Measurements from ENCODE around the gene C14orf132.
A peak's percentile ranks its signal among the peaks of the same experiment; 100 is the strongest.

The C14orf132 gene

GRCh38 chr14:96089401-96089800 lies 50.2 kb downstream of the C14orf132 start:
- H3K27ac Mint-ChIP-seq, result no peak overlapping the region
- no peaks in the 10 kb centered on the region for H3K36me3 Mint-ChIP-seq
- ATAC-seq (replicated peaks) (no peak), DNase-seq (no peak)
- no peaks in the 10 kb centered on the region for H3K9me3 Mint-ChIP-seq
- H3K4me3 Mint-ChIP-seq, result no peak overlapping the region
- peaks cover 17 to 20% of the 10 kb centered on the region in 2 donors for H3K27me3 Mint-ChIP-seq
- peaks cover 4 to 9% of the 10 kb centered on the region in 2 donors for H3K4me1 Mint-ChIP-seq

- H3K4me1 Mint-ChIP-seq, result peaks cover under 1 to 3% of the 10 kb centered on the region in 2 donors
- ATAC-seq (replicated peaks), result no peak
- peaks cover 18 to 23% of the 10 kb centered on the region in 2 donors for H3K27me3 Mint-ChIP-seq
- no peak overlapping the region for H3K27ac Mint-ChIP-seq
- H3K36me3 Mint-ChIP-seq, result no peaks in the 10 kb centered on the region
- H3K4me3 Mint-ChIP-seq, result no peak overlapping the region
- DNase-seq, result no peak
- H3K9me3 Mint-ChIP-seq, result no peaks in the 10 kb centered on the region
These were observed 51.4 kb downstream of the C14orf132 start for GRCh38 chr14:96090441-96091148.

GRCh38 chr14:96091149-96091693 lies 52.1 kb downstream of the C14orf132 start:
- Mint-ChIP-seq H3K36me3 (no peaks in the 10 kb centered on the region), H3K4me1 (no peaks in the 10 kb centered on the region), H3K9me3 (no peaks in the 10 kb centered on the region), H3K27me3 (peaks cover 13 to 23% of the 10 kb centered on the region in 2 donors), H3K27ac (no peak overlapping the region), H3K4me3 (no peak overlapping the region)
- ATAC-seq (replicated peaks), result no peak
- DNase-seq, result no peak

- no peak overlapping the region for H3K4me3 Mint-ChIP-seq
- peaks cover 13 to 24% of the 10 kb centered on the region in 2 donors for H3K27me3 Mint-ChIP-seq
- no peak overlapping the region for H3K27ac Mint-ChIP-seq
- DNase-seq (no peak), ATAC-seq (replicated peaks) (no peak)
- no peaks in the 10 kb centered on the region for H3K36me3 Mint-ChIP-seq
- no peaks in the 10 kb centered on the region for H3K9me3 Mint-ChIP-seq
- H3K4me1 Mint-ChIP-seq, result no peaks in the 10 kb centered on the region
These were observed 52.8 kb downstream of the C14orf132 start for GRCh38 chr14:96091941-96092411.

- H3K36me3 Mint-ChIP-seq, result no peaks in the 10 kb centered on the region
- H3K27me3 Mint-ChIP-seq, result peaks cover 13 to 24% of the 10 kb centered on the region in 2 donors
- no peak for ATAC-seq (replicated peaks)
- H3K9me3 Mint-ChIP-seq, result no peaks in the 10 kb centered on the region
- no peak for DNase-seq
- no peaks in the 10 kb centered on the region for H3K4me1 Mint-ChIP-seq
- H3K27ac Mint-ChIP-seq, result no peak overlapping the region
- H3K4me3 Mint-ChIP-seq, result no peak overlapping the region
These were observed 53.8 kb downstream of the C14orf132 start for GRCh38 chr14:96092936-96093335.

- Mint-ChIP-seq H3K4me3 (no peak overlapping the region), H3K36me3 (no peaks in the 10 kb centered on the region)
These were observed 55.0 kb downstream of the C14orf132 start for GRCh38 chr14:96094211-96094610.

GRCh38 chr14:96094656-96095055 lies 55.5 kb downstream of the C14orf132 start:
- Mint-ChIP-seq H3K27me3 (peaks cover 19 to 31% of the 10 kb centered on the region in 2 donors), H3K36me3 (no peaks in the 10 kb centered on the region), H3K27ac (no peak overlapping the region), H3K4me1 (peaks cover 0 to 2% of the 10 kb centered on the region in 2 donors), H3K4me3 (no peak overlapping the region), H3K9me3 (no peaks in the 10 kb centered on the region)
- DNase-seq (no peak), ATAC-seq (replicated peaks) (no peak)

More at GRCh38 chr14:96094211-96094610, 55.0 kb downstream of the C14orf132 start:
- Mint-ChIP-seq H3K27ac (no peak overlapping the region), H3K27me3 (peaks cover 19 to 31% of the 10 kb centered on the region in 2 donors), H3K4me1 (peaks cover 0 to 2% of the 10 kb centered on the region in 2 donors), H3K9me3 (no peaks in the 10 kb centered on the region)
- ATAC-seq (replicated peaks) (no peak), DNase-seq (no peak)

GRCh38 chr14:96095058-96095457 lies 55.9 kb downstream of the C14orf132 start:
- no peaks in the 10 kb centered on the region for H3K36me3 Mint-ChIP-seq
- DNase-seq (no peak), ATAC-seq (replicated peaks) (no peak)
- H3K9me3 Mint-ChIP-seq, result no peaks in the 10 kb centered on the region
- peaks cover 19 to 31% of the 10 kb centered on the region in 2 donors for H3K27me3 Mint-ChIP-seq
- peaks cover 0 to 2% of the 10 kb centered on the region in 2 donors for H3K4me1 Mint-ChIP-seq
- H3K27ac Mint-ChIP-seq, result no peak overlapping the region
- no peak overlapping the region for H3K4me3 Mint-ChIP-seq

- H3K27me3 Mint-ChIP-seq, result peaks cover 19 to 30% of the 10 kb centered on the region in 2 donors
- no peak overlapping the region for H3K4me3 Mint-ChIP-seq
- no peak for ATAC-seq (replicated peaks)
- H3K27ac Mint-ChIP-seq, result no peak overlapping the region
- H3K4me1 Mint-ChIP-seq, result peaks cover 4 to 5% of the 10 kb centered on the region in 2 donors
- H3K36me3 Mint-ChIP-seq, result no peaks in the 10 kb centered on the region
- no peaks in the 10 kb centered on the region for H3K9me3 Mint-ChIP-seq
- no peak for DNase-seq
These were observed 56.7 kb downstream of the C14orf132 start for GRCh38 chr14:96095581-96096476.

- no peaks in the 10 kb centered on the region for H3K9me3 Mint-ChIP-seq
- no peaks in the 10 kb centered on the region for H3K36me3 Mint-ChIP-seq
- no peak for ATAC-seq (replicated peaks)
- H3K4me1 Mint-ChIP-seq, result peaks cover 5 to 8% of the 10 kb centered on the region in 2 donors
- H3K4me3 Mint-ChIP-seq, result no peak overlapping the region
- H3K27ac Mint-ChIP-seq, result no peak overlapping the region
- peaks cover 15 to 25% of the 10 kb centered on the region in 2 donors for H3K27me3 Mint-ChIP-seq
- no peak for DNase-seq
These were observed 57.8 kb downstream of the C14orf132 start for GRCh38 chr14:96096639-96097610.

- H3K9me3 Mint-ChIP-seq, result no peaks in the 10 kb centered on the region
- ATAC-seq (replicated peaks), result no peak
- DNase-seq, result no peak
- H3K4me1 Mint-ChIP-seq, result peaks cover 5 to 8% of the 10 kb centered on the region in 2 donors
- no peaks in the 10 kb centered on the region for H3K36me3 Mint-ChIP-seq
- no peak overlapping the region for H3K4me3 Mint-ChIP-seq
- H3K27me3 Mint-ChIP-seq, result peaks cover 15 to 25% of the 10 kb centered on the region in 2 donors
- no peak overlapping the region for H3K27ac Mint-ChIP-seq
These were observed 58.6 kb downstream of the C14orf132 start for GRCh38 chr14:96097752-96098151.

GRCh38 chr14:96098309-96098998 lies 59.3 kb downstream of the C14orf132 start:
- ATAC-seq (replicated peaks) (peak in 1 of 2 donors; percentile 50), DNase-seq (no peak)
- Mint-ChIP-seq H3K4me3 (no peak overlapping the region), H3K9me3 (no peaks in the 10 kb centered on the region), H3K36me3 (no peaks in the 10 kb centered on the region), H3K27me3 (peaks cover 15 to 25% of the 10 kb centered on the region in 2 donors), H3K4me1 (peaks cover 5 to 8% of the 10 kb centered on the region in 2 donors), H3K27ac (no peak overlapping the region)

GRCh38 chr14:96098999-96099335 lies 59.8 kb downstream of the C14orf132 start:
- Mint-ChIP-seq H3K4me1 (peaks cover 5 to 8% of the 10 kb centered on the region in 2 donors), H3K27ac (no peak overlapping the region), H3K4me3 (no peak overlapping the region), H3K9me3 (peaks cover 0 to 2% of the 10 kb centered on the region in 2 donors), H3K36me3 (no peaks in the 10 kb centered on the region), H3K27me3 (peaks cover 12 to 23% of the 10 kb centered on the region in 2 donors)
- ATAC-seq (replicated peaks) (no peak), DNase-seq (no peak)

Data from stimulated activated naive B cell treated with anti-CD40 and anti-IgM and Interleukin-4, amounts not matched to agents 10 μg/mL and 1 μg/mL and 100 μg/mL, for 72 hours (primary cell).